HG02852 (cell line): ENCODE data around the gene SPECC1.

Experiments
- ATAC-seq: cut with Tn5 transposase; IDR thresholded peaks from one replicate; pipeline ENCODE4 v1.9.1; 2021; ENCODE audit warnings: mild to moderate bottlenecking, moderate library complexity; ENCODE audit not compliant: unreplicated experiment

Gene SPECC1

GRCh38 chr17:20264996-20265395 lies 255.8 kb downstream of the SPECC1 start:
- no peak for ATAC-seq

- ATAC-seq, result no peak
These were observed 257.8 kb downstream of the SPECC1 start for GRCh38 chr17:20266806-20267458.

- no peak for ATAC-seq
These were observed 258.3 kb downstream of the SPECC1 start for GRCh38 chr17:20267459-20267842.

GRCh38 chr17:20270369-20270768 lies 261.2 kb downstream of the SPECC1 start:
- no peak for ATAC-seq

- no peak for ATAC-seq
These were observed 262.0 kb downstream of the SPECC1 start for GRCh38 chr17:20271011-20271610.

GRCh38 chr17:20273741-20274500 lies 264.8 kb downstream of the SPECC1 start:
- ATAC-seq, result no peak

GRCh38 chr17:20275653-20276052 lies 266.5 kb downstream of the SPECC1 start:
- no peak for ATAC-seq

- no peak for ATAC-seq
These were observed 267.3 kb downstream of the SPECC1 start for GRCh38 chr17:20276421-20276820.

- ATAC-seq, result no peak
These were observed 269.6 kb downstream of the SPECC1 start for GRCh38 chr17:20278805-20279204.

- ATAC-seq, result no peak
These were observed 270.5 kb downstream of the SPECC1 start for GRCh38 chr17:20279631-20280030.

GRCh38 chr17:20280051-20280450 lies 270.9 kb downstream of the SPECC1 start:
- no peak for ATAC-seq

- ATAC-seq, result no peak
These were observed 271.7 kb downstream of the SPECC1 start for GRCh38 chr17:20280851-20281250.

- no peak for ATAC-seq
These were observed 272.7 kb downstream of the SPECC1 start for GRCh38 chr17:20281860-20282259.

GRCh38 chr17:20282526-20283308 lies 273.6 kb downstream of the SPECC1 start:
- ATAC-seq, result no peak

GRCh38 chr17:20284022-20284421 lies 274.9 kb downstream of the SPECC1 start:
- ATAC-seq, result no peak

- no peak for ATAC-seq
These were observed 275.6 kb downstream of the SPECC1 start for GRCh38 chr17:20284570-20285295.

- ATAC-seq, result no peak
These were observed 280.8 kb downstream of the SPECC1 start for GRCh38 chr17:20289984-20290383.

- no peak for ATAC-seq
These were observed 282.7 kb downstream of the SPECC1 start for GRCh38 chr17:20291853-20292252.

- no peak for ATAC-seq
These were observed 284.3 kb downstream of the SPECC1 start for GRCh38 chr17:20293501-20293900.

GRCh38 chr17:20294120-20294519 lies 285.0 kb downstream of the SPECC1 start:
- no peak for ATAC-seq

GRCh38 chr17:20299013-20299412 lies 289.9 kb downstream of the SPECC1 start:
- ATAC-seq, result no peak
